Muscle of arm (tissue), 12 donors: ENCODE measurements around the gene MAP3K13. TPM values are rescaled to one million over a fixed set of nuclear protein-coding genes. Genes with fewer than 3 reads are reported as not detected.
"Not testable (repeated sequence)": the region's sequence is repeated elsewhere in the genome, so short reads cannot be mapped to it uniquely, and the experiment has no call there.

Experiments
- DNase-seq: peaks from one replicate; pipeline ENCODE4 v3.0.0-alpha.2; 2013
- polyA plus RNA-seq, 12 donors: library from polyadenylated mRNA; unstranded; fragments of 120-200 nt; gene quantifications; one replicate each; pipeline ENCODE4 v1.2.1, GENCODE V29; 2013; ENCODE audit not compliant: insufficient read length in 12 of 12

Gene MAP3K13
- polyA plus RNA-seq, 12 donors, result 10.9 to 51.2 (median 19.2) TPM; not detected in 1

DNA sequence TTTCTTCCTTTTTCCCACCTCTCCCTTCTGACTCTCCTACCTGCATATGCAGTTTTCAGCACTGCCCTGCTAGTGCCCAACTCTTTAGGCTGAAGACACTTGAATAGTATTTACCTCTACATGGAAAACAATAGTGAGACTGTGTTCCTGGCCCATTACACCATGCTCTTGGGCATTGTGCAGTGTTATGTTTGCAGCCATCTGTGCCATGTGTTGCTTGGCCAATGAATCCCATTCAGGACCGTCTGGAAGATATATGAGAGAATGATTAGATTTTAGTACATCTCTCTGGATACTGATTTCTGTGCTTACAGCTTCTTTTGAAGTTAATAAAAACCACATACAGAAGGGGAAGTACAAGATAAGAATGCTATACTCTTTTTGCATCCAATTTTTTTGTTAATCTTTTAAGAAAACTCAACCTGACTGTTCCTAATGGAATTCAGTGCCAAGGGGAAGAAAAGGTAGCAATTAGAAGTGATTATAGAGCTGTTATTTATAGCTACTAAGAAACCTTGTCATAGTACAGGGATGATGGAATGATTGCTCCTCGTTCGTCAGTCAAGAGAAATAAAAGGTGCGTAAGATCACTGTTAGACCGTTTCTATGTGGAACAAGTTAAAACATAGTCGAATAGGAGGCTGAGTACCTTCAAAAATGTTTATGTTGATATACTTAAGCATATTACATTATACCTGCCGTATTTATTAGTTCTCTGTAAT, 77.0 kb downstream of the MAP3K13 start:
- DNase-seq, result no peak

DNA sequence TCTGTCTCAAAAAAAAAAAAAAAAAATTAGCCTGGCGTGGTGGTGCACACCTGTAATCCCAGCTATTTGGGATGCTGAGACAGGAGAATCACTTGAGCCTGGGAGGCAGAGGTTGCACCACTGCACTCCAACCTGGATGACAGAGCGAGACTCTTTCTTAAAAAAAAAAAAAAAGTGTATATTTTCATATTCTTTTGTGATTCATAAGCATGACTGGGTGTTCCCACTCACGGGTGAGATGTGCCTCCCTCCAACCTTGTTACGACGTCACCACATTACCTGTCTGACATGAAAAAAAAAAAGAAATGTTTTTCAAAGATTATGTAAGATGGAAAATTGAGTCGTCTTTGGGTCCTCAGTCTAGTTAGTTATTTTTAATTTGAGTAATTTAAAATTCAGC, 79.1 kb downstream of the MAP3K13 start:
- no peak for DNase-seq

- no peak for DNase-seq
Observed at GRCh38 chr3:185444329-185444728, 81.4 kb downstream of the MAP3K13 start.

DNA sequence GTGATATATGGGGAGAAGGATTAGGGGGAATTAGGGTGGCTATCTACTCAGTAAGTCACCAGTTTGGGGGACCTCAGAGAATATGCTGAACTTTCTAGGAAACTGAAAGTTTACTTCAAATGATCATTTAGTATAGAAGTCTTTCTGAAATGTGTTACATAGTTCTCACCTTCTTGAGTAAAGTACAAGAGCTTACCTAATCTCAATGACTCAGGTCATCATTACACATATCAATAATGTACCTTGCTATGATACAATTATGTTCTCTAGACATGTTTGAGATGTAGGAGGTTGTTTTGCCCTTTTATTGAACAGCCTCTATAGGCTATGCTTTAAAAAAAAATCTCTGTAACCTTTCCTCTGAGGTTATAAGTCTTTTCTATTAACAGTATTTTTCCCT, 85.2 kb downstream of the MAP3K13 start:
- no peak for DNase-seq

DNA sequence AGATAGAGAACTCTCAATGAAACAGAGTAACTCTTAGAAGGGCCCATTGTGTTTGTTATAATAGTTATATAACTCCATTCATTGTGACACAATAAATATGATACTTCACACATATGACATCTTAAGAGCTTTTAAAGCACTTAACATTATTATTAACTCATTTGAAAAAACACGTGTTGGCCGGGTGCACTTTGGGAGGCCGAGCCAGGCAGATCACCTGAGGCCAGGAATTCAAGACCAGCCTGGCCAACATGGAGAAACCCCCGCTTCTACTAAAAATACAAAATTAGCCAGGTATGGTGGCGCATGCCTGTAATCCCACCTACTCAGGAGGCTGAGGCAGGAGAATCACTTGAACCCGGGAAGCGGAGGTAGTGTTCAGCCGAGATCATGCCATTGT, 88.5 kb downstream of the MAP3K13 start:
- DNase-seq, result not testable (repeated sequence)

DNA sequence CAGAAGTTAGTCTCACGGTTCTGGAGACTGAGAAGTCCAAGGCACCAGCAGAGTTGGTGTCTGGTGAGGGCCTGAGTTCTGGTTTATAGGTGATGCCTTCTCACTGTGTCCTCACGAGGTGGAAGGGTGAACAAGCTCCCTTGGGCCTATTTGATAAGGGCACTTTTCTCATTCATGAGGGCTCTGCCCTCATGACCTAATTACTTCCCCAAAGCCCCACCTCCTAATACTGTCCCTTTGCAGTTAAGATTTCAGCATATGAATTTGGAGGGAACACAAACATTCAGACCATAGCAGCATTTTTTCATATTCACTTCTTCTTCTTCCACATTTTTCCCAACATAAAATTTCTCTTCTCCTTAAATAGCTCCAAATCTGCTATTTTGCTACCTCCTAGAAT, 94.4 kb downstream of the MAP3K13 start:
- no peak for DNase-seq

GRCh38 chr3:185460309-185460708, 97.4 kb downstream of the MAP3K13 start:
- no peak for DNase-seq

GRCh38 chr3:185460719-185461350, 97.9 kb downstream of the MAP3K13 start:
- DNase-seq, result no peak

GRCh38 chr3:185465471-185465870, 102.5 kb downstream of the MAP3K13 start:
- DNase-seq, result no peak

DNA sequence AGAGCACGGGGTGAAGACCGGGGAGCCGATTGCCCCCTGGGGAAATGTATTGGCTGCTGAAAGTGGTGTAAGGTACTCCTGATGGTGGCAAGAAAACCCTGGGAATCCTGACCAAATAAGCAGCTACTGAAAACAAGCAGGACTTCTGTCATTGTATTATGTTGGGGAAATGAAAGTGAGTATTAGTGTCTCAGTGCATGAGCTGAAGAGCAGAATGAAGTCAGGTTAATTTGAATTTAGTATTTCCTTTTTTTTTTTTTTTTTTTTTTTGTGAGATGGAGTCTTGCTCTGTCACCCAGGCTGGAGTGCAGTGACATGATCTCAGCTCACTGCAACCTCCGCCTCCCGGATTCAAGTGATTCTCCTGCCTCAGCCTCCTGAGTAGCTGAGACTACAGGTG, 103.2 kb downstream of the MAP3K13 start:
- not testable (repeated sequence) for DNase-seq

DNA sequence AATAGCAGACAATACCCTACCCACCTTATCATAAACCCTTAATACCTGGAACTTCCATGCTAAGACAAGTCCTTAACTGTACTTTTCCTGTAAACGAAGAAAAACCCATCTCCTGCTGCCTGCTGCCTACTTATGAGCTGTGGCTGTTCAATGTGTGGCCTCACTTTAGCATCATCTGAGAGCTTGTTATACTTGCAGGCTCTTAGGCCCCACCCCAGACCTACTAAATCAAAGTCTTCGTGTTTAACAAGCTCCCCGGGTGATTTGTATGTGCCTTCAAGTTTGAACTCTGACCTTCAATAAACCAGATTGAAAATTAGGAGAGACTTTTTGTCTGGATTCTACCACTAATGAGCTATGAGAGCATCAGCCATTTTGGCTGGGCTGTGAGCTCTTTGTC, 106.6 kb downstream of the MAP3K13 start:
- DNase-seq, result no peak

- no peak for DNase-seq
Observed at GRCh38 chr3:185470323-185470722, 107.4 kb downstream of the MAP3K13 start.

DNA sequence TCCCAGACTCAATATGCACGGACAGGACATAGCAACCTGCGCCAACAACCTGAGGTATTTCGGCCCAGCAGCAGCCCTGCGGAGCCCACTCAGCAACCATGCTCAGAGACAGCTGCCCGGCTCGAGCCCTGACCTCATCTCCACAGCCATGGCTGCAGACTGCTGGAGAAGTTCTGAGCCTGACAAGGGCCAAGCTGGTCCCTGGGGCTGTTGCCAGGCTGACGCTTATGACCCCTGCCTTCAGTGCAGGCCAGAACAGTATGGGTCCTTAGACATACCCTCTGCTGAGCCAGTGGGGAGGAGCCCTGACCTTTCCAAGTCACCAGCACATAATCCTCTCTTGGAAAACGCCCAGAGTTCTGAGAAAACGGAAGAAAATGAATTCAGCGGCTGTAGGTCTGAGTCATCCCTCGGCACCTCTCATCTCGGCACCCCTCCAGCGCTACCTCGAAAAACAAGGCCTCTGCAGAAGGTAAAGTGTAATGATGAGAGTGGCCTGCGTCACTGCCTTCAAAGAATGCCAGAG, 110.4 kb downstream of the MAP3K13 start:
- DNase-seq, result peak; percentile 29

DNA sequence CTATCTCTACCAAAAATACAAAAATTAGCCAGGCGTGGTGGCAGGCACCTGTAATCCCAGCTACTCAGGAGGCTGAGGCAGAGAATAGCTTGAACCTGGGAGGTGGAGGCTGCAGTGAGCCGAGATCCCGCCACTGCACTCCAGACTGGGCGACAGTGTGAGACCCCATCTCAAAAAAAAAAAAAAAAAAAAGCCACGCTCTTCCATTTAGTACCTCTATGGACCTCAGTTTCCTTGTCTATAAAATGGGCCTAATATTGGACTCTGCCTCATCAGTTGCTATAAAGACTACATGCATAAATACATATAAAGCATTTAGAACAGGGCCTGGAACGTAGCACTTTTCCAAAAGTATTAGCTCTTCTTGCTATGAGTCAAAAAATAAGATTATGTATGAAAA, 112.0 kb downstream of the MAP3K13 start:
- not testable (repeated sequence) for DNase-seq

- no peak for DNase-seq
Observed at GRCh38 chr3:185477316-185477715, 114.4 kb downstream of the MAP3K13 start.

DNA sequence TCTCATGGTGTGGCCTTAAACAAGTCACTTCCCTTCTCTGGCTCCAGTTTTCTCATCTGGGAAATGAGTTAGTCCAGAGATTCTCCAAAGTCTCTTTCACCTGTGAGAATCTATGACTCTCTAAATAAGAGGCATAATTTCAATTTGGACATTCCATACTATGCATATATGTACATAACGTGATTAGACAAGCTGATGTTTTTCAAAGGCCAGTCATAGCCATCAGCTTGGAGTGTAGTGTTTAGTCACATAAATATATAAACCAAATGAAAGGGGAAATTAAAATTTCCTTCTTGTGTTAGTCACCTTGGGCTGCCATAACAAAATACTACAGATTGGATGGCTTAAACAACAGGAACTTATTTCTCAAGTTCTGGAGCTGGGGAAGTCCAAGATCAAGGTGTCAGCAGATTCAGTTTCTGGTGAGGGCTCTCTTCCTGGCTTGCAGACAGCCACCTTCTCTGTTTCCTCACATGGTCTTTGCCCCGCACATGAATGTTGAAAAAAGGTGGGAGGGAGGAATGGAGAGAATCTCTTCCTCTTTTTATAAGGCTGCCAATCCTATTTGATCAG, 116.5 kb downstream of the MAP3K13 start:
- DNase-seq, result no peak

GRCh38 chr3:185484296-185484695, 121.4 kb downstream of the MAP3K13 start:
- no peak for DNase-seq

GRCh38 chr3:185486394-185486793, 123.5 kb downstream of the MAP3K13 start:
- no peak for DNase-seq

- DNase-seq, result no peak
Observed at GRCh38 chr3:185488465-185488864, 125.5 kb downstream of the MAP3K13 start.

GRCh38 chr3:185489462-185489861, 126.5 kb downstream of the MAP3K13 start:
- DNase-seq, result no peak

- DNase-seq, result no peak
Observed at GRCh38 chr3:185490241-185490640, 127.3 kb downstream of the MAP3K13 start.

DNA sequence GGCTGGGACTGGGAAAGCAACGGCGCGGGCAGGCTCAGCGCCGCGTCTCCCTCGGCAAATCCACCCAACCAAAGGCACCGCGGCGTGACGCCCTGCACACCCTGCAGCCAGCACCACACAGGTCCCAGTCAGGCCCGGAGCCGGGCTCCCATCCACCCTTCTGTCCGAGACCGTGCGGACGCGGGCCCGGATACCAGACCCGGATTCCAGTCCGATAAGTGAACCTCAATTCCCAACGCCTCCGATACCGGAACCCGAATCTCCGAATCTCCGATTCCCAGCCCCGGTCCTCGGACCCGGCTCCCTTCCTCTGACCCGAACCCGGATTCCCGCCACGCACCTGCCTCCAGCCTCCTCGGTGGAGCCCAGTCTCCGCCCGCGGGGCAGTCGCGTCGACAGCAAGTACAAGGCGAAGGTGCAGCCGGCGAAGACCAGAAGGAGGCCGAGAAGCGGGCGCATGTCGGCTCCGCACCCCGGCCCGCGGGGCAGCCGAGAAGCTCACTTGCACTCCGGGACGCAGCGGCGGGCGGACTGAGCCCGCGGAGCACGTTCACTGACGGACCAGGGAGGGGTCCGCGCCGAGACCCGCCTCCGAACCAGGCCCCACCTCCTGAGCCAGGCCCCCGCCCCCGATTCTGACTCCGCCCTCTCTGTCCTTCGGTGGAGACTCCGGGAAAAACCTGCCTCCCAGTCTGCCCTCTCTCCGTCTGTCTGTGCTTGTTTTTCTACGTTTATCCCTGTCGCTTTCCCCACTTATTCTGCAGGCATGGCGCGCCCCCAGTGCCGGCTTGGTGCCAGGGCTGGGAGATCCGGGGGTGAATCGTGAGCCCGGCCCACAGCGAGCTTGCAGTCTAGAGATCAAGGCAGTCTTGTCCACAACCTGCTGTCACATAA, 135.8 kb downstream of the MAP3K13 start, which contains the start of gene TMEM41A:
Gene TMEM41A (minus strand): TSS at position 533 of the 894 bp plus-strand sequence. CDS start 74 bp downstream, at position 459.
- peak; percentile 93 for DNase-seq
